K562 (cell line): ENCODE results near the gene COX6A1.

Experiments used
- CTCF ChIP-seq, 3 experiments: IDR thresholded peaks in 2 of 3; conservative IDR thresholded peaks in 1 of 3; 2 replicates each; pipeline ENCODE4 v1.5.1; 2011 to 2012; ENCODE audit warnings: low read length in 3 of 3, mild to moderate bottlenecking in 3 of 3, control low read depth in 2 of 3, improper control_type of control experiment in 1 of 3, inconsistent platforms in 1 of 3, low read depth in 1 of 3, mixed read lengths in 1 of 3, moderate library complexity in 1 of 3; ENCODE audit not compliant: insufficient read depth in 2 of 3
- NFYB ChIP-seq: IDR thresholded peaks from 2 replicates; pipeline ENCODE4 v1.6.1; 2011; ENCODE audit warnings: mild to moderate bottlenecking, moderate library complexity; ENCODE audit not compliant: insufficient read length; ENCODE audit errors: extremely low read depth
- PHF8 ChIP-seq: fragments of 200-600 bp; sonication (generic); IDR thresholded peaks from 2 replicates; pipeline ENCODE4 v1.6.1; 2012; ENCODE audit warnings: mixed run types, mild to moderate bottlenecking, inconsistent platforms, low read length, moderate library complexity, borderline replicate concordance
- POLR2A ChIP-seq: fragments of 450-650 bp; conservative IDR thresholded peaks from 2 replicates; pipeline ENCODE4 v1.6.1; 2016

- TF ChIP-seq CTCF (IDR thresholded peaks at IDR 0.05 in 2 of 3, conservative IDR thresholded peaks at IDR 0.05 in 1 of 3; ENCODE audit: insufficient read depth in 2 of 3, low read depth in 1 of 3, low read length in 3 of 3) (no peak), PHF8 (no peak), POLR2A (no peak), NFYB (no peak)
Observed at GRCh38 chr12:120432772-120433525, 5.0 kb upstream of the COX6A1 start.
